IMR-90 (cell line): ENCODE results near the gene RSF1. TPM values are rescaled to one million over a fixed set of nuclear protein-coding genes. Genes with fewer than 3 reads are reported as not detected.

Experiments used
- ATAC-seq: fragments of 200-7000 bp; cut with Tn5 transposase; 2 replicates; pipeline ENCODE4 v1.9.1; 2020; ENCODE audit warnings: low read depth, mild to moderate bottlenecking, moderate library complexity
- BruUV-seq: library from RNA; stranded (reverse); fragments of 400-500 nt; replicated peaks from 2 replicates; lab custom pipeline; 2021; lab: Mats Ljungman, UMichigan
- CTCF ChIA-PET: fragments of 300-600 bp; formaldehyde crosslinking; extraction: SDS; loops from one replicate; lab custom pipeline; 2021; ENCODE audit warnings: antibody characterized with exemption; lab: Yijun Ruan, JAX
- POLR2A ChIA-PET: fragments of 300-600 bp; sonication (Branson Sonifier 250); formaldehyde crosslinking; loops from one replicate; lab custom pipeline; 2022; ENCODE audit warnings: antibody characterized with exemption; ENCODE audit not compliant: unreplicated experiment; lab: Charles Lee
- DNase-seq: peaks from one replicate; pipeline ENCODE4 v3.0.0; 2013
- H2AFZ ChIP-seq: replicated peaks from 2 replicates; pipeline ENCODE3; 2013; ENCODE audit warnings: low read length, mild to moderate bottlenecking; ENCODE audit not compliant: poor library complexity
- H2AK5ac ChIP-seq: 2 replicates; pipeline ENCODE4 v1.6.1; 2013; ENCODE audit warnings: low read depth, low read length, inconsistent platforms
- H2AK9ac ChIP-seq: replicated peaks from 2 replicates; pipeline ENCODE3; 2013; ENCODE audit warnings: mild to moderate bottlenecking, low read depth, low read length, moderate library complexity; ENCODE audit not compliant: poor library complexity
- H2BK120ac ChIP-seq: 2 replicates; pipeline ENCODE4 v1.6.1; 2013; ENCODE audit warnings: low read depth, low read length, inconsistent platforms
- H2BK15ac ChIP-seq: 3 replicates; pipeline ENCODE4 v1.6.1; 2013; ENCODE audit warnings: low read depth, low read length, inconsistent platforms
- H2BK20ac ChIP-seq: 2 replicates; pipeline ENCODE4 v1.6.1; 2013; ENCODE audit warnings: low read depth, mild to moderate bottlenecking, inconsistent platforms, low read length, moderate library complexity
- H2BK5ac ChIP-seq: 2 replicates; pipeline ENCODE4 v1.6.1; 2013; ENCODE audit warnings: mild to moderate bottlenecking, low read depth, low read length, inconsistent platforms; ENCODE audit not compliant: poor library complexity, severe bottlenecking
- H3K14ac ChIP-seq: replicated peaks from 2 replicates; pipeline ENCODE4 v1.6.1; 2013; ENCODE audit warnings: low read depth, low read length, inconsistent platforms
- H3K18ac ChIP-seq: 2 replicates; pipeline ENCODE4 v1.6.1; 2013; ENCODE audit warnings: low read depth, low read length, control low read depth
- H3K23ac ChIP-seq: 2 replicates; pipeline ENCODE4 v1.6.1; 2013; ENCODE audit warnings: low read depth, low read length, inconsistent platforms
- H3K27ac ChIP-seq: 2 replicates; pipeline ENCODE4 v1.5.1; 2013; ENCODE audit warnings: mild to moderate bottlenecking, control low read depth, low read length; ENCODE audit not compliant: insufficient read depth
- H3K27me3 ChIP-seq: 2 replicates; pipeline ENCODE4 v1.6.1; 2013; ENCODE audit warnings: low read length; ENCODE audit not compliant: control insufficient read depth, insufficient read depth
- H3K36me3 ChIP-seq: 2 replicates; pipeline ENCODE4 v1.6.1; 2013; ENCODE audit warnings: low read length, mixed read lengths; ENCODE audit not compliant: control insufficient read depth, insufficient read depth
- H3K4ac ChIP-seq: 2 replicates; pipeline ENCODE4 v1.6.1; 2013; ENCODE audit warnings: low read depth, low read length, inconsistent platforms
- H3K4me1 ChIP-seq: 2 replicates; pipeline ENCODE4 v1.6.1; 2013; ENCODE audit warnings: low read length, mixed read lengths; ENCODE audit not compliant: control insufficient read depth, insufficient read depth
- H3K4me2 ChIP-seq: 2 replicates; pipeline ENCODE4 v1.6.1; 2013; ENCODE audit warnings: low read depth, mild to moderate bottlenecking, control low read depth, low read length, moderate library complexity
- H3K4me3 ChIP-seq: 2 replicates; pipeline ENCODE4 v1.5.1; 2013; ENCODE audit warnings: low read depth, mild to moderate bottlenecking, control low read depth, low read length, moderate library complexity; ENCODE audit not compliant: insufficient read depth
- H3K56ac ChIP-seq: 2 replicates; pipeline ENCODE4 v1.6.1; 2013; ENCODE audit warnings: low read length, inconsistent platforms; ENCODE audit not compliant: insufficient read depth; ENCODE audit errors: extremely low read depth
- H3K79me1 ChIP-seq, 2 experiments: 2 replicates each; pipeline ENCODE4 v1.6.1; 2013; ENCODE audit warnings: low read length in 2 of 2, inconsistent platforms in 1 of 2, low read depth in 1 of 2
- H3K9ac ChIP-seq: 2 replicates; pipeline ENCODE4 v1.6.1; 2013; ENCODE audit warnings: low read depth, low read length, control low read depth
- H3K9me1 ChIP-seq: 2 replicates; pipeline ENCODE4 v1.6.1; 2013; ENCODE audit warnings: low read length, inconsistent platforms; ENCODE audit not compliant: insufficient read depth
- H3K9me3 ChIP-seq: 2 replicates; pipeline ENCODE4 v1.6.1; 2013; ENCODE audit warnings: low read length; ENCODE audit not compliant: control insufficient read depth, insufficient read depth
- H4K20me1 ChIP-seq: 2 replicates; pipeline ENCODE4 v1.6.1; 2013; ENCODE audit warnings: low read length, inconsistent platforms; ENCODE audit not compliant: insufficient read depth
- H4K5ac ChIP-seq: 2 replicates; pipeline ENCODE4 v1.6.1; 2013; ENCODE audit warnings: mild to moderate bottlenecking, low read depth, low read length, control low read depth
- H4K8ac ChIP-seq, 2 experiments: 2 replicates each; pipeline ENCODE4 v1.6.1; 2013; ENCODE audit warnings: low read depth in 2 of 2, low read length in 2 of 2, control low read depth in 1 of 2, inconsistent platforms in 1 of 2
- H4K91ac ChIP-seq: 2 replicates; pipeline ENCODE4 v1.6.1; 2013; ENCODE audit warnings: low read depth, low read length, inconsistent platforms; ENCODE audit not compliant: insufficient read depth
- BHLHE40 ChIP-seq: fragments of 150-350 bp; IDR thresholded peaks from 2 replicates; pipeline ENCODE4 v1.6.1; 2016; ENCODE audit warnings: mild to moderate bottlenecking, low read depth, low read length
- CHD1 ChIP-seq: IDR thresholded peaks from 2 replicates; pipeline ENCODE4 v1.6.1; 2012; ENCODE audit warnings: low read depth, low read length, improper control_type of control experiment
- MXI1 ChIP-seq: IDR thresholded peaks from 2 replicates; pipeline ENCODE4 v1.6.1; 2012; ENCODE audit warnings: low read depth, mild to moderate bottlenecking, low read length, moderate library complexity, borderline replicate concordance
- POLR2A ChIP-seq: IDR thresholded peaks from 2 replicates; pipeline ENCODE4 v1.6.1; 2012; ENCODE audit warnings: mild to moderate bottlenecking, low read depth, low read length
- SMC3 ChIP-seq: fragments of 150-350 bp; IDR thresholded peaks from 2 replicates; pipeline ENCODE4 v1.6.1; 2016; ENCODE audit warnings: low read depth, mild to moderate bottlenecking, antibody characterized with exemption, low read length, moderate library complexity
- dilution Hi-C: fragments of 300-500 bp; cut with HindIII; formaldehyde crosslinking; loops from one replicate; pipeline ENCODE4 v1.14.3; 2018; ENCODE audit warnings: low sequenced_read_pairs; ENCODE audit not compliant: unreplicated experiment
- in situ Hi-C: fragments of 300-500 bp; cut with MboI; formaldehyde crosslinking; loops from 3 replicates; pipeline ENCODE4 v1.14.3; 2019; ENCODE audit warnings: low sequenced_read_pairs, inconsistent platforms, mixed read lengths
- intact Hi-C: fragments of 100-400 bp; cut with micrococcal nuclease; formaldehyde crosslinking; loops from 2 replicates; pipeline ENCODE4 v1.10.0; 2022
- polyA plus RNA-seq, 3 experiments: library from polyadenylated mRNA; depleted of rRNA; stranded (reverse); fragments of >200 nt; gene quantifications; 2 replicates each; pipeline ENCODE4 v1.2.3, GENCODE V29; 2012; ENCODE audit warnings: low replicate concordance in 1 of 3
- total RNA-seq: library from RNA; depleted of rRNA; stranded (reverse); fragments of >200 nt; gene quantifications from 2 replicates; pipeline ENCODE4 v1.2.3, GENCODE V29; 2012
- TF ChIP-seq, protein P1 (sequence below): fragments of 150-350 bp; IDR thresholded peaks from 2 replicates; pipeline ENCODE4 v1.6.1; 2017; ENCODE audit warnings: mild to moderate bottlenecking, antibody characterized with exemption, low read length, low read depth

The RSF1 gene
- total and polyA plus RNA-seq, 2 of the 4 experiments (the other 2 are of a cell fraction) = 13.9 to 18.5 TPM

- Histone ChIP-seq H3K79me1 (peaks cover 31 to 38% of the 10 kb centered on the region in 2 experiments), H3K14ac (no peak overlapping the region), H3K4ac (no peak overlapping the region), H2BK5ac (no peak overlapping the region), H2BK120ac (no peak overlapping the region), H2BK15ac (no peak overlapping the region), H3K27me3 (no peaks in the 10 kb centered on the region), H3K4me1 (no peaks in the 10 kb centered on the region), H3K9me3 (no peaks in the 10 kb centered on the region), H2AFZ (no peak overlapping the region), H2AK5ac (no peak overlapping the region), H3K27ac (no peak overlapping the region), H4K8ac (no peak overlapping the region), H4K20me1 (peaks cover 19% of the 10 kb centered on the region), H4K5ac (no peak overlapping the region), H3K18ac (no peak overlapping the region), H2AK9ac (no peak overlapping the region), H4K91ac (no peak overlapping the region), H3K4me3 (no peak overlapping the region), H3K36me3 (peaks cover 9% of the 10 kb centered on the region), H3K4me2 (no peak overlapping the region), H2BK20ac (no peak overlapping the region), H3K56ac (no peak overlapping the region), H3K9me1 (no peaks in the 10 kb centered on the region), H3K23ac (no peak overlapping the region), H3K9ac (no peak overlapping the region)
- dilution Hi-C loops = no loop called here
- ChIA-PET POLR2A (no interaction called here), CTCF (no interaction called here)
- no peak for DNase-seq
- no TSS peak for BruUV-seq
- TF ChIP-seq, protein P1, sequence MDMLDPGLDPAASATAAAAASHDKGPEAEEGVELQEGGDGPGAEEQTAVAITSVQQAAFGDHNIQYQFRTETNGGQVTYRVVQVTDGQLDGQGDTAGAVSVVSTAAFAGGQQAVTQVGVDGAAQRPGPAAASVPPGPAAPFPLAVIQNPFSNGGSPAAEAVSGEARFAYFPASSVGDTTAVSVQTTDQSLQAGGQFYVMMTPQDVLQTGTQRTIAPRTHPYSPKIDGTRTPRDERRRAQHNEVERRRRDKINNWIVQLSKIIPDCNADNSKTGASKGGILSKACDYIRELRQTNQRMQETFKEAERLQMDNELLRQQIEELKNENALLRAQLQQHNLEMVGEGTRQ = no peak
- TF ChIP-seq CHD1 (no peak), SMC3 (no peak), MXI1 (no peak), BHLHE40 (no peak), POLR2A (no peak)
- ATAC-seq = no peak
- intact Hi-C loops = no loop called here
- in situ Hi-C loops = no loop called here
Observed at GRCh38 chr11:77762426-77762825, 58.1 kb downstream of the RSF1 start.
